Hematopoietic multipotent progenitor cell treated with erythropoietin and hydrocortisone succinate and interleukin-3 and kit ligand, for 8 days (in vitro differentiated cells): ENCODE results near the gene C1orf94.

Source experiments
- DNase-seq: peaks from one replicate; pipeline ENCODE4 v3.0.0-alpha.2; 2015

The C1orf94 gene

GRCh38 chr1:34262023-34262853 lies 85.5 kb downstream of the C1orf94 start:
- DNase-seq = no peak

- DNase-seq = no peak
Observed at GRCh38 chr1:34262921-34263320, 86.2 kb downstream of the C1orf94 start.

GRCh38 chr1:34263406-34263805 lies 86.7 kb downstream of the C1orf94 start:
- no peak for DNase-seq

GRCh38 chr1:34265396-34265795 lies 88.7 kb downstream of the C1orf94 start:
- no peak for DNase-seq

GRCh38 chr1:34266127-34266951 lies 89.6 kb downstream of the C1orf94 start:
- no peak for DNase-seq

- DNase-seq = no peak
Observed at GRCh38 chr1:34267326-34267725, 90.6 kb downstream of the C1orf94 start.

- no peak for DNase-seq
Observed at GRCh38 chr1:34268311-34268954, 91.7 kb downstream of the C1orf94 start.
